Measurements from ENCODE around the gene SYNGR3. TPM values are rescaled to one million over a fixed set of nuclear protein-coding genes. Genes with fewer than 3 reads are reported as not detected.
"Not testable (repeated sequence)": the region's sequence is repeated elsewhere in the genome, so short reads cannot be mapped to it uniquely, and the experiment has no call there.

Gene SYNGR3
- total and polyA plus RNA-seq, 11 donors = 0.19 to 2.7 (median 0.86) TPM

DNA sequence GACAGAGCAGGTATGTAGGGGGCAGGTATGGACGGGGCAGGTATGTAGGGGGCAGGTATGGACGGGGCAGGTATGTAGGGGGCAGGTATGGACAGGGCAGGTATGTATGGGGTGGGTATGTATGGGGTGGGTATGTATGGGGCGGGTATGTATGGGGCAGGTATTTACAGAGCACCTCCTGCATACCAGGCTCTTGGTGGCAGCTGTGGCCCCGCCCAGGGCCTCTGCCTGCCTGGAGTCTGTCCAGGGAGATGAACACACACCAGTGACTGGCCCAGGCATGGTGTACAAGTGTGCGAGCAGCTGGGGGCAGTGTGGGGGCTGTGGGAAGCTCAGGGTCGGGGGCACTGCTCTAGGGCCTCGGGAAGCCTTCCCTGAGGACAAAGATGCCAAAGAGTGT, 39.7 kb upstream of the SYNGR3 start:
- TF ChIP-seq, protein P1, sequence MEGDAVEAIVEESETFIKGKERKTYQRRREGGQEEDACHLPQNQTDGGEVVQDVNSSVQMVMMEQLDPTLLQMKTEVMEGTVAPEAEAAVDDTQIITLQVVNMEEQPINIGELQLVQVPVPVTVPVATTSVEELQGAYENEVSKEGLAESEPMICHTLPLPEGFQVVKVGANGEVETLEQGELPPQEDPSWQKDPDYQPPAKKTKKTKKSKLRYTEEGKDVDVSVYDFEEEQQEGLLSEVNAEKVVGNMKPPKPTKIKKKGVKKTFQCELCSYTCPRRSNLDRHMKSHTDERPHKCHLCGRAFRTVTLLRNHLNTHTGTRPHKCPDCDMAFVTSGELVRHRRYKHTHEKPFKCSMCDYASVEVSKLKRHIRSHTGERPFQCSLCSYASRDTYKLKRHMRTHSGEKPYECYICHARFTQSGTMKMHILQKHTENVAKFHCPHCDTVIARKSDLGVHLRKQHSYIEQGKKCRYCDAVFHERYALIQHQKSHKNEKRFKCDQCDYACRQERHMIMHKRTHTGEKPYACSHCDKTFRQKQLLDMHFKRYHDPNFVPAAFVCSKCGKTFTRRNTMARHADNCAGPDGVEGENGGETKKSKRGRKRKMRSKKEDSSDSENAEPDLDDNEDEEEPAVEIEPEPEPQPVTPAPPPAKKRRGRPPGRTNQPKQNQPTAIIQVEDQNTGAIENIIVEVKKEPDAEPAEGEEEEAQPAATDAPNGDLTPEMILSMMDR (IDR thresholded peaks at IDR 0.05) = no peak
- no peak for TF ChIP-seq POLR2A (IDR thresholded peaks at IDR 0.05)
- Histone ChIP-seq H3K4me3 (no peak overlapping the region), H3K4me1 (peaks cover 0 to 30% (median 5%) of the 10 kb centered on the region in 12 donors), H3K27me3 (no peaks in the 10 kb centered on the region), H3K27ac (peak overlapping the region; percentile 59 to 97 (median 83)), H3K9me3 (no peaks in the 10 kb centered on the region), H3K36me3 (peaks cover 0 to 4% (median 0%) of the 10 kb centered on the region in 9 donors)
- ATAC-seq (peak; percentile 4 to 36 (median 22)), DNase-seq (peak in 1 of 5 donors; percentile 55)
- intact Hi-C loops (cut with DNase I) = no loop called here
- WGBS, 4 donors = 39 to 68% (median 55%) methylated on average over 4 to 7 of the region's 7 CpGs

DNA sequence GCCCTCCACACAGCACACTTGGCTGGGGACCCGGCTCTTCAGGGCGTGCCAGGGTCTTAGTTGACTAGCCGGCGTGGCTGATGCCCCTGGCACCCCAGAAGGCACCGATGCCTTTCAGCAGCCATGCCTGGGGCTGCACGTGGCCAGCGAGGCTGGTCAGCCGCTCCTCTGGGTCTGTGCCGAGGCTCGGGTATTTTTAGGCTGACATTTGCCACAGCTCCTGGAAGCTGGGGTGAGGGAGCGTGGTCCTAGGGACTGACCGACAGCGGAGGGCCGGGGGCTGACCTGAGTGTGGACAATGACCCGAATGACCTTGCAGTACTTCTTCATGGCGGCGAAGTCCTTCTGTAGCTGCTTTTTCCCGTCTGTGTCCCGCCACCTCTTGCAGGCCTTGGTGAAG, 39.2 kb upstream of the SYNGR3 start:
- H3K4me3 ChIP-seq = no peak overlapping the region
- intact Hi-C loops (cut with DNase I) = no loop called here
- H3K27me3 ChIP-seq = no peaks in the 10 kb centered on the region
- WGBS, 4 donors = 49 to 72% (median 59%) methylated on average over 8 to 19 of the region's 19 CpGs
- H3K36me3 ChIP-seq = peaks cover 0 to 4% (median 0%) of the 10 kb centered on the region in 9 donors
- peaks cover 0 to 30% (median 5%) of the 10 kb centered on the region in 12 donors for H3K4me1 ChIP-seq
- H3K27ac ChIP-seq = peak overlapping the region; percentile 59 to 97 (median 83)
- no peaks in the 10 kb centered on the region for H3K9me3 ChIP-seq
- TF ChIP-seq, protein P1 (IDR thresholded peaks at IDR 0.05) = no peak
- TF ChIP-seq POLR2A (IDR thresholded peaks at IDR 0.05) = no peak
- peak; percentile 39 to 76 (median 60) for ATAC-seq
- peak in 4 of 5 donors; percentile 64 to 83 (median 70) for DNase-seq

DNA sequence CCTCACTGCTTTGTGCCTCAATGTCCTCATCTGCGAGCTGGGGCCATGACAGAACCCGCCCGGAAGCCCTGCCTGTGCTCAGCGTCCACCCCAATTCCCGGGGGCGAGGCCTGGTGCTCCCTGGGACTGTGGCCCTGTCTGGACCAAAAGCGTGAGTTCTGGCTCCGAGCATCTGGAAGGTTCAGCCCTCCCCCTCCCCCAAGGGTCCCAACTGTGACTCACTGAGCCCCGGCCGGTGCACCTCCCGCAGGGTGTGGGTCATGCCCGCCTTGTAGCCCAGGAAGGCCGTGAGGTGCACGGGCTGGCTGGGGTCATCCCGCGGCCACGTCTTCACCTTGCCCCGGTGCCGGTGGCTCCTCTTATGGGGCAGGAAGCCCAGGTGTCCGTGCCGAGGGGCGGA, 36.0 kb upstream of the SYNGR3 start:
- no peaks in the 10 kb centered on the region for H3K27me3 ChIP-seq
- 53 to 94% (median 63%) methylated on average over 4 to 22 of the region's 22 CpGs for WGBS, 4 donors
- intact Hi-C loops (cut with DNase I) = no loop called here
- no peaks in the 10 kb centered on the region for H3K36me3 ChIP-seq
- peak in 2 of 5 donors; percentile 20 to 40 for DNase-seq
- H3K9me3 ChIP-seq = no peaks in the 10 kb centered on the region
- H3K4me1 ChIP-seq = peaks cover 0 to 33% (median 5%) of the 10 kb centered on the region in 12 donors
- ATAC-seq = peak in 3 of 4 donors; percentile 17 to 23 (median 22)
- H3K4me3 ChIP-seq = peak overlapping the region; percentile 32 to 62 (median 54)
- H3K27ac ChIP-seq = peak overlapping the region; percentile 75 to 99 (median 96)
- TF ChIP-seq, protein P1 (IDR thresholded peaks at IDR 0.05) = no peak
- TF ChIP-seq POLR2A (IDR thresholded peaks at IDR 0.05) = no peak

DNA sequence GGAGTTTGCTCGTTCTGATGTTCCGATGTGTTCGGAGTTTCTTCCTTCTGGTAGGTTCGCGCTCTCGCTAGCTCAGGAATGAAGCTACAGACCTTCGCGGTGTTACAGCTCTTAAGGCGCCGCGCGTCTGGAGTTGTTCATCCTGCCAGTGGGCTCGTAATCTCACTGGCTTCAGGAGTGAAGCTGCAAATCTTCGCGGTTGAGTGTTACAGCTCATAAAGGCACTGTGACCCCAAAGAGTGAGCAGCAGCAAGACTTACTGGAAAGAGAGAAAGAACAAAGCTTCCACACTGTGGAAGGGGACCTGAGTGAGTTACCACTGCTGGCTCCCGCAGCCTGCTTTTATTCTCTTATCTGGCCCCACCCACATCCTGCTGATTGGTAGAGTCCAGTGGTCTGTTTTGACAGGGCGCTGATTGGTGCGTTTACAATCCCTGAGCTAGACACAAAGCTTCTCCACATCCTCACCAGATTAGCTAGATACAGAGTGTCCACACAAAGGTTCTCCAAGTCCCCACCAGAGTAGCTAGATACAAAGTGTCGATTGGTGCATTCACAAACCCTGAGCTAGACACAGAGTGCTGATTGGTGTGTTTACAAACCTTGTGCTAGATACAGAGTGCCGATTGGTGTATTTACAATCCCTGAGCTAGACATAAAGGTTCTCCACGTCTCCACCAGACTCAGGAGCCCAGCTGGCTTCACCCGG, 32.2 kb upstream of the SYNGR3 start:
- H3K9me3 ChIP-seq; H3K4me3 ChIP-seq; H3K27ac ChIP-seq; intact Hi-C loops (cut with DNase I); ATAC-seq; H3K27me3 ChIP-seq: not testable (repeated sequence)
- Histone ChIP-seq H3K4me1 (peaks cover 4 to 35% (median 18%) of the 10 kb centered on the region in 12 donors), H3K36me3 (peaks cover 0 to 20% (median 17%) of the 10 kb centered on the region in 9 donors)
- 85 to 92% (median 88%) methylated on average over 16 to 22 of the region's 22 CpGs for WGBS, 4 donors
- peak in 1 of 5 donors; percentile 15 for DNase-seq

DNA sequence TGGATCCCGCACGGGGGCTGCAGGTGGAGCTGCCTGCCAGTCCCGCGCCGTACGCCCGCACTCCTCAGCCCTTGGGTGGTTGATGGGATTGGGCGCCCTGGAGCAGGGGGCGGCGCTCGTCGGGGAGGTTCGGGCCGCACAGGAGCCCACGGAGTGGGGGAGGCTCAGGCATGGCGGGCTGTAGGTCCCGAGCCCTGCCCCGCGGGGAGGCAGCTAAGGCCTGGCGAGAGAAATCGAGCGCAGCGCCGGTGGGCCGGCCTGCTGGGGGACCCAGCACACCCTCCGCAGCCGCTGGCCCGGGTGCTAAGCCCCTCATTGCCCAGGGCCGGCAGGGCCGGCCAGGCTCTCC, 31.7 kb upstream of the SYNGR3 start:
- ATAC-seq; H3K9me3 ChIP-seq; intact Hi-C loops (cut with DNase I); H3K27me3 ChIP-seq; H3K4me3 ChIP-seq; H3K27ac ChIP-seq: not testable (repeated sequence)
- DNase-seq = peak in 1 of 5 donors; percentile 23
- H3K36me3 ChIP-seq = peaks cover 0 to 26% (median 22%) of the 10 kb centered on the region in 9 donors
- peaks cover 6 to 36% (median 22%) of the 10 kb centered on the region in 12 donors for H3K4me1 ChIP-seq
- 58 to 79% (median 73%) methylated on average over 7 to 30 of the region's 30 CpGs for WGBS, 4 donors
